CD14-positive monocyte (primary cell): ENCODE measurements around the gene ACP7. TPM values are rescaled to one million over a fixed set of nuclear protein-coding genes. Genes with fewer than 3 reads are reported as not detected.

Experiments
- DNase-seq, 3 donors: peaks; one replicate each; pipeline ENCODE4 v3.0.0-alpha.2; 2011 to 2022
- H2AFZ ChIP-seq: 2 replicates; pipeline ENCODE4 v1.6.0; 2012; ENCODE audit warnings: mild to moderate bottlenecking, low read depth, low read length, inconsistent platforms; ENCODE audit not compliant: insufficient read depth, poor library complexity, severe bottlenecking
- H3K27ac ChIP-seq, 2 donors: 1 replicate in 1 of 2; 2 replicates in 1 of 2; pipeline ENCODE4 v1.5.1; 2012 to 2013; ENCODE audit warnings: low read length in 2 of 2, control low read depth in 1 of 2, inconsistent platforms in 1 of 2, low read depth in 1 of 2, mild to moderate bottlenecking in 1 of 2
- H3K27me3 ChIP-seq, 2 donors: one replicate each; pipeline versions ENCODE4 v1.6.0 to v1.6.1; 2011 to 2013; ENCODE audit warnings: low read length in 2 of 2; ENCODE audit not compliant: control insufficient read depth in 2 of 2, insufficient read depth in 2 of 2
- H3K36me3 ChIP-seq, 2 donors: replicated peaks in 1 of 2; 1 replicate in 1 of 2; 2 replicates in 1 of 2; pipeline versions ENCODE4 v1.5.1 to v1.6.1; 2012 to 2013; ENCODE audit warnings: low read length in 2 of 2, control low read depth in 1 of 2, inconsistent platforms in 1 of 2, mild to moderate bottlenecking in 1 of 2; ENCODE audit not compliant: insufficient read depth in 2 of 2, control insufficient read depth in 1 of 2
- H3K4me1 ChIP-seq, 2 donors: 1 replicate in 1 of 2; 2 replicates in 1 of 2; pipeline versions ENCODE4 v1.5.1 to v1.6.1; 2012 to 2013; ENCODE audit warnings: low read length in 2 of 2, control low read depth in 1 of 2, inconsistent platforms in 1 of 2, mild to moderate bottlenecking in 1 of 2, moderate library complexity in 1 of 2; ENCODE audit not compliant: insufficient read depth in 2 of 2, control insufficient read depth in 1 of 2
- H3K4me2 ChIP-seq: replicated peaks from 2 replicates; pipeline ENCODE3; 2012; ENCODE audit warnings: low read length, moderate library complexity, mild to moderate bottlenecking; ENCODE audit not compliant: poor library complexity, severe bottlenecking; ENCODE audit errors: extremely low read depth
- H3K4me3 ChIP-seq, 3 experiments: fragments of 200-600 bp in 1 of 3; sonication (generic) in 1 of 3; replicated peaks in 1 of 3; 1 replicate in 2 of 3; 2 replicates in 1 of 3; pipeline ENCODE4 v1.5.1; 2011 to 2013; ENCODE audit warnings: low read length in 3 of 3, mild to moderate bottlenecking in 3 of 3, control low read depth in 2 of 3, low read depth in 2 of 3, inconsistent platforms in 1 of 3, moderate library complexity in 1 of 3
- H3K79me2 ChIP-seq: 2 replicates; pipeline ENCODE4 v1.6.0; 2012; ENCODE audit warnings: mild to moderate bottlenecking, control low read depth, inconsistent platforms, low read length, moderate library complexity; ENCODE audit not compliant: insufficient read depth
- H3K9ac ChIP-seq: 2 replicates; pipeline ENCODE4 v1.6.0; 2017; ENCODE audit warnings: low read length, mild to moderate bottlenecking; ENCODE audit not compliant: insufficient read depth, poor library complexity, severe bottlenecking
- H3K9me3 ChIP-seq, 2 donors: replicated peaks in 1 of 2; 1 replicate in 1 of 2; 2 replicates in 1 of 2; pipeline versions ENCODE4 v1.5.1 to v1.6.1; 2012 to 2013; ENCODE audit warnings: low read length in 2 of 2, control low read depth in 1 of 2; ENCODE audit not compliant: control insufficient read depth in 1 of 2, insufficient read depth in 1 of 2
- H4K20me1 ChIP-seq: 2 replicates; pipeline ENCODE4 v1.6.0; 2012; ENCODE audit warnings: mild to moderate bottlenecking, low read length, control low read depth, moderate library complexity; ENCODE audit not compliant: insufficient read depth
- H3K27ac Mint-ChIP-seq, 7 donors: one replicate each; pipeline ENCODE4 v1.8.0; 2020; ENCODE audit warnings: mild to moderate bottlenecking in 7 of 7, mixed read lengths in 7 of 7, moderate library complexity in 6 of 7, inconsistent platforms in 2 of 7
- H3K27me3 Mint-ChIP-seq, 3 donors: one replicate each; pipeline ENCODE4 v1.8.0; 2021 to 2022; ENCODE audit warnings: low read depth in 3 of 3, mild to moderate bottlenecking in 3 of 3, mixed read lengths in 3 of 3, moderate library complexity in 3 of 3, inconsistent platforms in 1 of 3
- H3K36me3 Mint-ChIP-seq, 2 donors: one replicate each; pipeline ENCODE4 v1.8.0; 2020; ENCODE audit warnings: mixed read lengths in 2 of 2, inconsistent platforms in 1 of 2, mild to moderate bottlenecking in 1 of 2
- H3K4me1 Mint-ChIP-seq: one replicate; pipeline ENCODE4 v1.8.0; 2020; ENCODE audit warnings: mild to moderate bottlenecking, mixed read lengths
- H3K4me3 Mint-ChIP-seq, 2 donors: one replicate each; pipeline ENCODE4 v1.8.0; 2020; ENCODE audit warnings: mild to moderate bottlenecking in 2 of 2, mixed read lengths in 2 of 2, moderate library complexity in 1 of 2
- H3K9me3 Mint-ChIP-seq, 7 donors: one replicate each; pipeline ENCODE4 v1.8.0; 2020 to 2022; ENCODE audit warnings: mixed read lengths in 7 of 7, mild to moderate bottlenecking in 6 of 7, moderate library complexity in 6 of 7, inconsistent platforms in 2 of 7
- WGBS: methylation state at CpG from one replicate; pipeline ENCODE4 v1.1.5; 2013; ENCODE audit warnings: missing lambda C conversion rate; ENCODE audit not compliant: insufficient coverage; 5-methylcytosine and 5-hydroxymethylcytosine counted together
- intact Hi-C, 2 donors: fragments of 100-400 bp; cut with micrococcal nuclease; formaldehyde crosslinking; loops; one replicate each; pipeline versions ENCODE4 v1.15.0 to v1.15.1; 2023
- polyA plus RNA-seq, 3 donors: library from polyadenylated mRNA; depleted of rRNA in 1 of 3; unstranded in 2 of 3; stranded (reverse) in 1 of 3; fragments of 300-500 nt in 2 of 3; fragments of >200 nt in 1 of 3; fragmentation: Illumina TruSeq in 2 of 3; gene quantifications; 1 replicate in 2 of 3; 2 replicates in 1 of 3; pipeline ENCODE4 v1.2.3, GENCODE V29; 2012 to 2021
- TF ChIP-seq, protein P1 (sequence below): fragments of 200-600 bp; IDR thresholded peaks from one replicate; pipeline ENCODE4 v1.8.0; 2022; ENCODE audit warnings: antibody characterized with exemption, mild to moderate bottlenecking

Gene ACP7
- polyA plus RNA-seq, 3 donors: not detected

DNA sequence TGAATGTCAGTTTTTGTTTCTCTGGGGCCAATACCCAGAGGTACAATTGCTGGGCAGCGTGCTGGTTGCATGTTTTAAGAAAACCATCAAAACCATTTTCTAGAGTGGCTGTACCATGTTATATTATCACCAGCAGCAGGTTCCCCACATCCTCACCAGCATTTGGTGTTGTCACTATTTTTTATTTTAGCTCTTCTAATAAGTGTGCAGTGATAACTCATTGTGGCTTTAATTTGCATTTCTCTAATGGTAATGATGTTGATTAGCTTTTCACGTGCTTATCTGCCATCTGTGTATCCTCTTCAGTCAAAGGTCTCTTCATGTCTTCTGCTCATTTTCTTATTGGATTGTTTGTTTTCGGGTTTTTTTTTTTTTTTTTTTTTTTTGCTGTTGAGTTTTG is 63.3 kb downstream of the ACP7 start:
- Histone ChIP-seq H3K27me3 (no peaks in the 10 kb centered on the region), H3K9me3 (no peaks in the 10 kb centered on the region), H4K20me1 (peaks cover 44% of the 10 kb centered on the region), H3K4me3 (no peak overlapping the region), H2AFZ (no peak overlapping the region), H3K4me2 (no peak overlapping the region), H3K36me3 (no peaks in the 10 kb centered on the region), H3K79me2 (peaks cover 27% of the 10 kb centered on the region), H3K9ac (no peak overlapping the region), H3K27ac (no peak overlapping the region), H3K4me1 (peaks cover 20 to 21% of the 10 kb centered on the region in 2 donors)
- H3K4me1 Mint-ChIP-seq: peaks cover 26% of the 10 kb centered on the region
- WGBS: no CpG with 5 or more reads among the region's 3 CpGs
- H3K4me3 Mint-ChIP-seq: no peak overlapping the region
- intact Hi-C loops: no loop called here
- peaks cover 2 to 8% of the 10 kb centered on the region in 2 donors for H3K36me3 Mint-ChIP-seq
- no peak overlapping the region for H3K27ac Mint-ChIP-seq
- no peaks in the 10 kb centered on the region for H3K9me3 Mint-ChIP-seq
- TF ChIP-seq, protein P1, sequence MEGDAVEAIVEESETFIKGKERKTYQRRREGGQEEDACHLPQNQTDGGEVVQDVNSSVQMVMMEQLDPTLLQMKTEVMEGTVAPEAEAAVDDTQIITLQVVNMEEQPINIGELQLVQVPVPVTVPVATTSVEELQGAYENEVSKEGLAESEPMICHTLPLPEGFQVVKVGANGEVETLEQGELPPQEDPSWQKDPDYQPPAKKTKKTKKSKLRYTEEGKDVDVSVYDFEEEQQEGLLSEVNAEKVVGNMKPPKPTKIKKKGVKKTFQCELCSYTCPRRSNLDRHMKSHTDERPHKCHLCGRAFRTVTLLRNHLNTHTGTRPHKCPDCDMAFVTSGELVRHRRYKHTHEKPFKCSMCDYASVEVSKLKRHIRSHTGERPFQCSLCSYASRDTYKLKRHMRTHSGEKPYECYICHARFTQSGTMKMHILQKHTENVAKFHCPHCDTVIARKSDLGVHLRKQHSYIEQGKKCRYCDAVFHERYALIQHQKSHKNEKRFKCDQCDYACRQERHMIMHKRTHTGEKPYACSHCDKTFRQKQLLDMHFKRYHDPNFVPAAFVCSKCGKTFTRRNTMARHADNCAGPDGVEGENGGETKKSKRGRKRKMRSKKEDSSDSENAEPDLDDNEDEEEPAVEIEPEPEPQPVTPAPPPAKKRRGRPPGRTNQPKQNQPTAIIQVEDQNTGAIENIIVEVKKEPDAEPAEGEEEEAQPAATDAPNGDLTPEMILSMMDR: no peak
- DNase-seq: no peak
- H3K27me3 Mint-ChIP-seq: peaks cover 0 to 1% (median 0%) of the 10 kb centered on the region in 3 donors

DNA sequence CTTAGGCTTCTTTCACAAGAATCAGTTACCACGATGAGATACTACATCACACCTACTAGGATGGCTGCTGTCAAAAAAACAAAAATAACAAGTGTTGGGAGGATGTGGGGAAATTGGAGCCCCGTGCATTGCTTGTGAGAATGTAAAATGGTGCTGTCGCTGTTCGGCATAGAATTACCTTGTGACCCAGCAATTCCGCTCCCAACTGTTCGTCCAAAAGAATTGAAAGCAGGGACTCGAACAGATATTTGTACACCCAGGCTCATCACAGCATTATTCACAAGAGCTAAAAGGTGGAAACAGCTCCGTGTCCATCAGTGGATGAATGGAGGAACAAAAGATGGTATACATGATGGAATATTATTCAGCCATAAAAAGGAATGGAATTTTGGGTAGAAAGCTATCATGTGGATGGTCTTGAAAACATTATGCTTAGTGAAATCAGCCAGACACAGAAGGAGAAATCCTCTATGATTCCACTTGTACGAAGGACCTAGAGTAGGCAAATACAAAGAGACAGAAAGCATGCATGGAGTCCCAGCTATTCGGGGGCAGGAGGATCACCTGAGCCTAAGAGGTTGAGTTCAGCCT is 64.9 kb downstream of the ACP7 start:
- H3K27ac ChIP-seq: no peak overlapping the region
- H3K79me2 ChIP-seq: peaks cover 27% of the 10 kb centered on the region
- H3K4me2 ChIP-seq: no peak overlapping the region
- no peaks in the 10 kb centered on the region for H3K27me3 ChIP-seq
- intact Hi-C loops: no loop called here
- H3K4me1 ChIP-seq: peaks cover 14 to 15% of the 10 kb centered on the region in 2 donors
- Mint-ChIP-seq H3K36me3 (peaks cover 2 to 5% of the 10 kb centered on the region in 2 donors), H3K4me3 (no peak overlapping the region), H3K9me3 (no peaks in the 10 kb centered on the region), H3K27ac (no peak overlapping the region), H3K27me3 (peaks cover 0 to 1% (median 0%) of the 10 kb centered on the region in 3 donors), H3K4me1 (peaks cover 17% of the 10 kb centered on the region)
- H3K9ac ChIP-seq: no peak overlapping the region
- H2AFZ ChIP-seq: no peak overlapping the region
- DNase-seq: no peak
- WGBS: 100% methylated on average over 1 of the region's 10 CpGs
- H3K4me3 ChIP-seq: no peak overlapping the region
- H4K20me1 ChIP-seq: peaks cover 35% of the 10 kb centered on the region
- H3K9me3 ChIP-seq: no peaks in the 10 kb centered on the region
- H3K36me3 ChIP-seq: no peaks in the 10 kb centered on the region
- TF ChIP-seq, protein P1: no peak
